Spleen (tissue), 7 donors: ENCODE measurements around the gene KCNC4.

Source experiments
- POLR2A ChIP-seq, 3 donors: fragments of 450-650 bp; IDR thresholded peaks; one replicate each; pipeline ENCODE4 v1.5.1; 2017; ENCODE audit warnings: antibody characterized with exemption in 3 of 3, mild to moderate bottlenecking in 1 of 3
- POLR2AphosphoS5 ChIP-seq, 3 donors: sonication (generic); formaldehyde crosslinking; IDR thresholded peaks; one replicate each; pipeline ENCODE4 v1.5.1; 2017; ENCODE audit warnings: antibody characterized with exemption in 3 of 3
- TF ChIP-seq, protein P1 (sequence below), 11 experiments: fragments of 200-600 bp in 7 of 11; fragments of 450-650 bp in 4 of 11; sonication (generic) in 4 of 11; IDR thresholded peaks in 8 of 11; conservative IDR thresholded peaks in 3 of 11; 1 replicate in 7 of 11; 2 replicates in 4 of 11; pipeline versions ENCODE4 v1.4.0 to v1.8.0; 2016 to 2021; ENCODE audit warnings: antibody characterized with exemption in 11 of 11, inconsistent platforms in 4 of 11, mild to moderate bottlenecking in 1 of 11
- donor health status: DM: no; HTN: no; CAD: no; lungs with moderate emphysema.
- donor health status: DM: no; HTN: no; CAD: no.
- donor health status: DM: no; HTN: no; CAD: no.

DNA sequence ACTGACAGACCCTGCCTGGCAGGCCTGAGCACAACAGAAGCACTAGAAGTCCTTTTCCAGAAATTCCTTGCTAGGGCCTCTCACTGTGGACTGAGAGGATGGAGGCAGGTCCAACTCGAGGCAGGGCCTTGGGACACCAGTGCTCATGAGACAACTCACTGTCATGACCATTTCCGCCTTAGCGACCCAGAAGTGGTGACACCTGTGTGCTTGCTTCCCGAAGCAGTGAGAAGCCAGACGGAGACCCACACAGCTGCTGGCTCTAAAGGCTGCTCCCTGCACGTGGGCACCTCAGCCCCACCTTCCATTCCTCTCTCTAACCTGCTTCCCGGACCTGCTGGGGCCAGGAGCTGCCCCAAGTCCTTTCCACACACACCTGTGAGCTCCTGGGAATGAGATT, 33.0 kb downstream of the KCNC4 start:
- TF ChIP-seq, protein P1, sequence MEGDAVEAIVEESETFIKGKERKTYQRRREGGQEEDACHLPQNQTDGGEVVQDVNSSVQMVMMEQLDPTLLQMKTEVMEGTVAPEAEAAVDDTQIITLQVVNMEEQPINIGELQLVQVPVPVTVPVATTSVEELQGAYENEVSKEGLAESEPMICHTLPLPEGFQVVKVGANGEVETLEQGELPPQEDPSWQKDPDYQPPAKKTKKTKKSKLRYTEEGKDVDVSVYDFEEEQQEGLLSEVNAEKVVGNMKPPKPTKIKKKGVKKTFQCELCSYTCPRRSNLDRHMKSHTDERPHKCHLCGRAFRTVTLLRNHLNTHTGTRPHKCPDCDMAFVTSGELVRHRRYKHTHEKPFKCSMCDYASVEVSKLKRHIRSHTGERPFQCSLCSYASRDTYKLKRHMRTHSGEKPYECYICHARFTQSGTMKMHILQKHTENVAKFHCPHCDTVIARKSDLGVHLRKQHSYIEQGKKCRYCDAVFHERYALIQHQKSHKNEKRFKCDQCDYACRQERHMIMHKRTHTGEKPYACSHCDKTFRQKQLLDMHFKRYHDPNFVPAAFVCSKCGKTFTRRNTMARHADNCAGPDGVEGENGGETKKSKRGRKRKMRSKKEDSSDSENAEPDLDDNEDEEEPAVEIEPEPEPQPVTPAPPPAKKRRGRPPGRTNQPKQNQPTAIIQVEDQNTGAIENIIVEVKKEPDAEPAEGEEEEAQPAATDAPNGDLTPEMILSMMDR (IDR thresholded peaks at IDR 0.05 in 8 of 11, conservative IDR thresholded peaks at IDR 0.05 in 3 of 11) = no peak
- no peak for TF ChIP-seq POLR2AphosphoS5 (IDR thresholded peaks at IDR 0.05)
- TF ChIP-seq POLR2A (IDR thresholded peaks at IDR 0.05) = no peak
